ENCODE results near the gene TSEN54. TPM values are rescaled to one million over a fixed set of nuclear protein-coding genes. Genes with fewer than 3 reads are reported as not detected.

TSEN54 gene
- total RNA-seq: 18.2 TPM

GRCh38 chr17:75516255-75516618 is at the start of gene TSEN54:
TSEN54 (plus strand) TSS chr17:75516528; CDS start chr17:75516561, 33 bp downstream.

GRCh38 chr17:75515496-75516254 is 653 bp upstream of the TSEN54 start, which contains the start of gene CASKIN2:
CASKIN2 (minus strand) TSS chr17:75515537; CDS start chr17:75513804, 1,733 bp downstream.

GRCh38 chr17:75524970-75525805 is 8.9 kb downstream of the TSEN54 start, which contains the start of gene LLGL2:
LLGL2 (plus strand) TSS chr17:75525697; CDS start chr17:75543427, 17,730 bp downstream.

Other genes with a start within 250 kb of the TSEN54 start
- 6.9 TPM for gene MIF4GD, start 245.3 kb upstream of the TSEN54 start, total RNA-seq
- 11.9 TPM for gene SLC25A19, start 227.1 kb upstream of the TSEN54 start, total RNA-seq
- gene GRB2, start 110.8 kb upstream of the TSEN54 start, total RNA-seq: 141 TPM
- gene TMEM94, start 59.9 kb upstream of the TSEN54 start, total RNA-seq: 62.6 TPM
- gene CASKIN2, start 991 bp upstream of the TSEN54 start, total RNA-seq: 5.9 TPM
- gene LLGL2, start 9.2 kb downstream of the TSEN54 start, total RNA-seq: 1.6 TPM
- 59.5 TPM for gene MYO15B, start 71.3 kb downstream of the TSEN54 start, total RNA-seq
- 0.31 TPM for gene SMIM5, start 116.9 kb downstream of the TSEN54 start, total RNA-seq
- gene RECQL5, start 150.6 kb downstream of the TSEN54 start, total RNA-seq: 21.3 TPM
- 64.8 TPM for gene SAP30BP, start 150.8 kb downstream of the TSEN54 start, total RNA-seq
- 2.5 TPM for gene ITGB4, start 204.9 kb downstream of the TSEN54 start, total RNA-seq
- 9.4 TPM for gene GALK1, start 248.7 kb downstream of the TSEN54 start, total RNA-seq

All from parietal lobe (tissue), 1 donor.